ENCODE results near the gene FRMPD4. TPM values are rescaled to one million over a fixed set of nuclear protein-coding genes. Genes with fewer than 3 reads are reported as not detected.

Gene FRMPD4
- total RNA-seq, 1 experiment from 2014 or later, result not detected

GRCh38 chrX:12403474-12404082 is 265.3 kb downstream of the FRMPD4 start:
- Mint-ChIP-seq H3K36me3 (ENCODE audit: insufficient read depth, unreplicated experiment) (no peaks in the 10 kb centered on the region), H3K4me1 (ENCODE audit: low read depth, unreplicated experiment) (no peaks in the 10 kb centered on the region), H3K4me3 (ENCODE audit: unreplicated experiment) (no peak overlapping the region), H3K27me3 (ENCODE audit: insufficient read depth, unreplicated experiment) (peaks cover 3% of the 10 kb centered on the region), H3K27ac (ENCODE audit: unreplicated experiment) (no peak overlapping the region), H3K9me3 (ENCODE audit: unreplicated experiment) (no peaks in the 10 kb centered on the region)
- no peaks in the 10 kb centered on the region for H3K9me3 ChIP-seq
- H3K4me3 ChIP-seq (ENCODE audit: low read depth, low read length), result no peak overlapping the region
- H3K36me3 ChIP-seq (ENCODE audit: control insufficient read depth, insufficient read depth, low read length), result no peaks in the 10 kb centered on the region
- ChIA-PET CTCF (no interaction called here), POLR2A (no interaction called here)
- no peaks in the 10 kb centered on the region for H3K4me1 ChIP-seq
- BruUV-seq (replicated peaks), result no TSS peak
- intact Hi-C loops (cut with micrococcal nuclease; ENCODE audit: unreplicated experiment), result no loop called here
- DNase-seq, result no peak
- no peak for TF ChIP-seq CTCF (IDR thresholded peaks at IDR 0.05; ENCODE audit: insufficient read depth in 1 of 2, low read depth in 1 of 2, low read length in 1 of 2, severe bottlenecking in 1 of 2, unreplicated experiment in 1 of 2)
- no peaks in the 10 kb centered on the region for H3K27me3 ChIP-seq (replicated peaks; ENCODE audit: control insufficient read depth, insufficient read depth, low read length)

- Mint-ChIP-seq H3K4me3 (ENCODE audit: unreplicated experiment) (no peak overlapping the region), H3K27ac (ENCODE audit: unreplicated experiment) (no peak overlapping the region), H3K27me3 (ENCODE audit: insufficient read depth, unreplicated experiment) (no peaks in the 10 kb centered on the region), H3K9me3 (ENCODE audit: unreplicated experiment) (no peaks in the 10 kb centered on the region), H3K36me3 (ENCODE audit: insufficient read depth, unreplicated experiment) (no peaks in the 10 kb centered on the region), H3K4me1 (ENCODE audit: low read depth, unreplicated experiment) (no peaks in the 10 kb centered on the region)
- Histone ChIP-seq H3K9me3 (no peaks in the 10 kb centered on the region), H3K4me3 (ENCODE audit: low read depth, low read length) (no peak overlapping the region), H3K27me3 (replicated peaks; ENCODE audit: control insufficient read depth, insufficient read depth, low read length) (no peaks in the 10 kb centered on the region), H3K36me3 (ENCODE audit: control insufficient read depth, insufficient read depth, low read length) (no peaks in the 10 kb centered on the region), H3K4me1 (no peaks in the 10 kb centered on the region)
- CTCF ChIA-PET, result no interaction called here
- BruUV-seq (replicated peaks), result no TSS peak
- intact Hi-C loops (cut with micrococcal nuclease; ENCODE audit: unreplicated experiment), result no loop called here
- POLR2A ChIA-PET, result no interaction called here
- no peak for DNase-seq
- TF ChIP-seq CTCF (IDR thresholded peaks at IDR 0.05; ENCODE audit: insufficient read depth in 1 of 2, low read depth in 1 of 2, low read length in 1 of 2, severe bottlenecking in 1 of 2, unreplicated experiment in 1 of 2), result no peak
Measured at GRCh38 chrX:12405306-12405705, 267.0 kb downstream of the FRMPD4 start.

GRCh38 chrX:12410523-12410922 is 272.2 kb downstream of the FRMPD4 start:
- no peak for TF ChIP-seq CTCF (IDR thresholded peaks at IDR 0.05; ENCODE audit: insufficient read depth in 1 of 2, low read depth in 1 of 2, low read length in 1 of 2, severe bottlenecking in 1 of 2, unreplicated experiment in 1 of 2)
- no peak overlapping the region for H3K4me3 Mint-ChIP-seq (ENCODE audit: unreplicated experiment)
- Histone ChIP-seq H3K36me3 (ENCODE audit: control insufficient read depth, insufficient read depth, low read length) (no peaks in the 10 kb centered on the region), H3K27me3 (replicated peaks; ENCODE audit: control insufficient read depth, insufficient read depth, low read length) (no peaks in the 10 kb centered on the region), H3K9me3 (no peaks in the 10 kb centered on the region), H3K4me1 (no peaks in the 10 kb centered on the region), H3K4me3 (ENCODE audit: low read depth, low read length) (no peak overlapping the region)
- no peaks in the 10 kb centered on the region for H3K4me1 Mint-ChIP-seq (ENCODE audit: low read depth, unreplicated experiment)
- BruUV-seq (replicated peaks), result no TSS peak
- ChIA-PET POLR2A (no interaction called here), CTCF (no interaction called here)
- H3K27me3 Mint-ChIP-seq (ENCODE audit: insufficient read depth, unreplicated experiment), result peaks cover 3% of the 10 kb centered on the region
- H3K9me3 Mint-ChIP-seq (ENCODE audit: unreplicated experiment), result no peaks in the 10 kb centered on the region
- no peak overlapping the region for H3K27ac Mint-ChIP-seq (ENCODE audit: unreplicated experiment)
- DNase-seq, result no peak
- intact Hi-C loops (cut with micrococcal nuclease; ENCODE audit: unreplicated experiment), result no loop called here
- no peaks in the 10 kb centered on the region for H3K36me3 Mint-ChIP-seq (ENCODE audit: insufficient read depth, unreplicated experiment)
